Dermis microvascular lymphatic vessel endothelial cell (primary cell): ENCODE data around the gene RARA. TPM values are rescaled to one million over a fixed set of nuclear protein-coding genes. Genes with fewer than 3 reads are reported as not detected.
"Not testable (repeated sequence)": the region's sequence is repeated elsewhere in the genome, so short reads cannot be mapped to it uniquely, and the experiment has no call there.

ENCODE experiments used
- DNase-seq, 2 donors: peaks; one replicate each; pipeline versions ENCODE4 v3.0.0 to v3.0.0-alpha.2; 2010; ENCODE audit warnings: low read depth in 2 of 2
- total RNA-seq: library from RNA; depleted of rRNA; stranded (reverse); fragments of >200 nt; gene quantifications from 2 replicates; pipeline ENCODE4 v1.2.1, GENCODE V29; 2014

RARA gene
- total RNA-seq, 1 donor from 2014 or later: 5.1 TPM

GRCh38 chr17:40373999-40374398 is 65.0 kb downstream of the RARA start:
- no peak for DNase-seq

- DNase-seq: no peak
These were observed 66.0 kb downstream of the RARA start for GRCh38 chr17:40374821-40375498.

- DNase-seq: not testable (repeated sequence)
These were observed 66.8 kb downstream of the RARA start for GRCh38 chr17:40375786-40376185.

GRCh38 chr17:40376541-40376940 is 67.6 kb downstream of the RARA start:
- DNase-seq: not testable (repeated sequence)

- DNase-seq: no peak
These were observed 68.9 kb downstream of the RARA start for GRCh38 chr17:40377832-40378231.

- DNase-seq: no peak
These were observed 70.0 kb downstream of the RARA start for GRCh38 chr17:40378966-40379365.

- DNase-seq: no peak
These were observed 73.3 kb downstream of the RARA start for GRCh38 chr17:40382251-40382650.

GRCh38 chr17:40386555-40386954 is 77.6 kb downstream of the RARA start:
- not testable (repeated sequence) for DNase-seq

- DNase-seq: peak; percentile 60 to 74
These were observed 90.2 kb downstream of the RARA start for GRCh38 chr17:40399185-40399584.

GRCh38 chr17:40402668-40403067 is 93.7 kb downstream of the RARA start:
- DNase-seq: no peak

- no peak for DNase-seq
These were observed 95.0 kb downstream of the RARA start for GRCh38 chr17:40404003-40404402.

Other genes with a start within 250 kb of the RARA start
- 11.9 and 19.7 TPM in 2 replicates for gene THRA, start 246.2 kb upstream of the RARA start, total RNA-seq
- 0.77 and 2.4 TPM in 2 replicates for gene NR1D1, start 208.6 kb upstream of the RARA start, total RNA-seq
- gene MSL1, start 187.2 kb upstream of the RARA start, total RNA-seq: 29.0 and 32.0 TPM in 2 replicates
- gene CASC3, start 168.6 kb upstream of the RARA start, total RNA-seq: 19.4 and 20.7 TPM in 2 replicates
- 0.39 and 0.89 TPM in 2 replicates for gene RAPGEFL1, start 131.7 kb upstream of the RARA start, total RNA-seq
- 4.7 and 7.5 TPM in 2 replicates for gene WIPF2, start 89.9 kb upstream of the RARA start, total RNA-seq
- gene CDC6, start 21.3 kb upstream of the RARA start, total RNA-seq: 8.1 and 15.3 TPM in 2 replicates
- gene GJD3, start 55.6 kb downstream of the RARA start, total RNA-seq: 1.8 and 3.7 TPM in 2 replicates
- 27.7 and 65.5 TPM in 2 replicates for gene TOP2A, start 108.7 kb downstream of the RARA start, total RNA-seq
- 189 and 415 TPM in 2 replicates for gene IGFBP4, start 134.3 kb downstream of the RARA start, total RNA-seq
- gene TNS4, start 192.4 kb downstream of the RARA start, total RNA-seq: not detected in 2 replicates